ENCODE results near the gene AACS. TPM values are rescaled to one million over a fixed set of nuclear protein-coding genes. Genes with fewer than 3 reads are reported as not detected.

AACS gene
- polyA plus RNA-seq, 1 donor from 2014 or later, result 33.2 TPM

- Histone ChIP-seq H4K20me1 (ENCODE audit: insufficient read depth) (no peaks in the 10 kb centered on the region), H3K27me3 (ENCODE audit: insufficient read depth, low read depth, low read length) (no peaks in the 10 kb centered on the region)
- TF ChIP-seq POLR2AphosphoS5 (IDR thresholded peaks at IDR 0.05) (no peak), RAD21 (conservative IDR thresholded peaks at IDR 0.05) (no peak), CTCF (IDR thresholded peaks at IDR 0.05; ENCODE audit: poor library complexity, severe bottlenecking) (no peak), EZH2 (IDR thresholded peaks at IDR 0.05; ENCODE audit: borderline replicate concordance, insufficient read depth, low read length, poor library complexity, severe bottlenecking) (no peak), EP300 (conservative IDR thresholded peaks at IDR 0.05; ENCODE audit: poor library complexity, severe bottlenecking) (no peak), MXI1 (conservative IDR thresholded peaks at IDR 0.05; ENCODE audit: poor library complexity, severe bottlenecking) (no peak), SMC3 (conservative IDR thresholded peaks at IDR 0.05; ENCODE audit: poor library complexity) (no peak), TAF1 (IDR thresholded peaks at IDR 0.05; ENCODE audit: low read depth) (no peak)
- TF ChIP-seq, protein P1, sequence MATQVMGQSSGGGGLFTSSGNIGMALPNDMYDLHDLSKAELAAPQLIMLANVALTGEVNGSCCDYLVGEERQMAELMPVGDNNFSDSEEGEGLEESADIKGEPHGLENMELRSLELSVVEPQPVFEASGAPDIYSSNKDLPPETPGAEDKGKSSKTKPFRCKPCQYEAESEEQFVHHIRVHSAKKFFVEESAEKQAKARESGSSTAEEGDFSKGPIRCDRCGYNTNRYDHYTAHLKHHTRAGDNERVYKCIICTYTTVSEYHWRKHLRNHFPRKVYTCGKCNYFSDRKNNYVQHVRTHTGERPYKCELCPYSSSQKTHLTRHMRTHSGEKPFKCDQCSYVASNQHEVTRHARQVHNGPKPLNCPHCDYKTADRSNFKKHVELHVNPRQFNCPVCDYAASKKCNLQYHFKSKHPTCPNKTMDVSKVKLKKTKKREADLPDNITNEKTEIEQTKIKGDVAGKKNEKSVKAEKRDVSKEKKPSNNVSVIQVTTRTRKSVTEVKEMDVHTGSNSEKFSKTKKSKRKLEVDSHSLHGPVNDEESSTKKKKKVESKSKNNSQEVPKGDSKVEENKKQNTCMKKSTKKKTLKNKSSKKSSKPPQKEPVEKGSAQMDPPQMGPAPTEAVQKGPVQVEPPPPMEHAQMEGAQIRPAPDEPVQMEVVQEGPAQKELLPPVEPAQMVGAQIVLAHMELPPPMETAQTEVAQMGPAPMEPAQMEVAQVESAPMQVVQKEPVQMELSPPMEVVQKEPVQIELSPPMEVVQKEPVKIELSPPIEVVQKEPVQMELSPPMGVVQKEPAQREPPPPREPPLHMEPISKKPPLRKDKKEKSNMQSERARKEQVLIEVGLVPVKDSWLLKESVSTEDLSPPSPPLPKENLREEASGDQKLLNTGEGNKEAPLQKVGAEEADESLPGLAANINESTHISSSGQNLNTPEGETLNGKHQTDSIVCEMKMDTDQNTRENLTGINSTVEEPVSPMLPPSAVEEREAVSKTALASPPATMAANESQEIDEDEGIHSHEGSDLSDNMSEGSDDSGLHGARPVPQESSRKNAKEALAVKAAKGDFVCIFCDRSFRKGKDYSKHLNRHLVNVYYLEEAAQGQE (IDR thresholded peaks at IDR 0.05; ENCODE audit: borderline replicate concordance), result no peak
Observed at GRCh38 chr12:125149160-125150108, 84.2 kb downstream of the AACS start.

DNA sequence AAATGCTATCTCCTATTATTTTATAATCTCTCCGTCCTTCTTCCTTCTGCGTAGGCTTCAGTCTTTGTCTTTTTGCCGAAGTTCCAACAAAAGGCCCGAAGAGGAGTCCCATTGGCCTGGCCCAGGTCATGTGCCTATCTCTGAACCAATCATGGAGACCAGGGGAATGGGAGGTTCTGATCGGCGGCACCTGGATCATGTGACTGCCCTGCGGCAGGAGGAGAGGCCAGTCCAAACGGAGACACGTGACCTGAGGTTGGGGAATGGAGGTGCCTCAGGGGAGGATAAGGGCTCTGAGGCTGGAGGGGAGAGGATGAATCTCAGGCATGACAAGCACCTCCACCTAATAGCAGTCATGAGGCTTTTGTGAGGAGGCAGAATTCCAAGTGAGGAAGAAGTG lies 86.0 kb downstream of the AACS start:
- Histone ChIP-seq H3K4me3 (ENCODE audit: low read length) (no peak overlapping the region), H3K9me2 (ENCODE audit: insufficient read depth, low read length) (no peaks in the 10 kb centered on the region), H3K27me3 (ENCODE audit: insufficient read depth, low read depth, low read length) (no peaks in the 10 kb centered on the region), H3K79me2 (replicated peaks; ENCODE audit: insufficient read depth, low read length) (no peaks in the 10 kb centered on the region), H3K9me3 (ENCODE audit: low read length) (no peaks in the 10 kb centered on the region), H3K4me2 (ENCODE audit: low read length) (no peak overlapping the region), H3K27ac (ENCODE audit: low read length) (no peak overlapping the region), H3K36me3 (ENCODE audit: insufficient read depth, low read length) (no peaks in the 10 kb centered on the region), H3K9ac (ENCODE audit: low read length) (no peak overlapping the region), H2AFZ (ENCODE audit: low read depth, low read length) (no peak overlapping the region), H4K20me1 (ENCODE audit: insufficient read depth) (no peaks in the 10 kb centered on the region), H3F3A (ENCODE audit: insufficient read depth, low read length, poor library complexity, severe bottlenecking) (no peaks in the 10 kb centered on the region)
- TF ChIP-seq TAF1 (IDR thresholded peaks at IDR 0.05; ENCODE audit: low read depth) (no peak), CTCF (IDR thresholded peaks at IDR 0.05; ENCODE audit: poor library complexity, severe bottlenecking) (no peak), EZH2 (IDR thresholded peaks at IDR 0.05; ENCODE audit: borderline replicate concordance, insufficient read depth, low read length, poor library complexity, severe bottlenecking) (no peak), EP300 (conservative IDR thresholded peaks at IDR 0.05; ENCODE audit: poor library complexity, severe bottlenecking) (no peak), SMC3 (conservative IDR thresholded peaks at IDR 0.05; ENCODE audit: poor library complexity) (no peak), POLR2AphosphoS5 (IDR thresholded peaks at IDR 0.05) (no peak), RAD21 (conservative IDR thresholded peaks at IDR 0.05) (no peak), MXI1 (conservative IDR thresholded peaks at IDR 0.05; ENCODE audit: poor library complexity, severe bottlenecking) (no peak)
- TF ChIP-seq, protein P1 (IDR thresholded peaks at IDR 0.05; ENCODE audit: borderline replicate concordance), result no peak

More at GRCh38 chr12:125149160-125150108, 84.2 kb downstream of the AACS start:
- no peak overlapping the region for H2AFZ ChIP-seq (ENCODE audit: low read depth, low read length)
- no peak overlapping the region for H3K4me2 ChIP-seq (ENCODE audit: low read length)
- H3F3A ChIP-seq (ENCODE audit: insufficient read depth, low read length, poor library complexity, severe bottlenecking), result no peaks in the 10 kb centered on the region
- H3K36me3 ChIP-seq (ENCODE audit: insufficient read depth, low read length), result no peaks in the 10 kb centered on the region
- no peak overlapping the region for H3K9ac ChIP-seq (ENCODE audit: low read length)
- no peak overlapping the region for H3K27ac ChIP-seq (ENCODE audit: low read length)
- no peak overlapping the region for H3K4me3 ChIP-seq (ENCODE audit: low read length)
- no peaks in the 10 kb centered on the region for H3K79me2 ChIP-seq (replicated peaks; ENCODE audit: insufficient read depth, low read length)
- H3K9me2 ChIP-seq (ENCODE audit: insufficient read depth, low read length), result no peaks in the 10 kb centered on the region
- H3K9me3 ChIP-seq (ENCODE audit: low read length), result no peaks in the 10 kb centered on the region
